HepG2 (cell line): Measurements from ENCODE around the gene PCBP1. TPM values are rescaled to one million over a fixed set of nuclear protein-coding genes. Genes with fewer than 3 reads are reported as not detected.

Source experiments
- ATAC-seq: fragments of 200-7000 bp; cut with Tn5 transposase; 3 replicates; pipeline ENCODE4 v1.9.1; 2020; ENCODE audit warnings: mild to moderate bottlenecking, moderate library complexity
- Bru-seq: library from RNA; stranded (reverse); fragments of 400-500 nt; gene quantifications from one replicate; lab custom pipeline; 2021; lab: Mats Ljungman, UMichigan
- BruChase-seq, 2 experiments: library from RNA; stranded (reverse); fragments of 400-500 nt; gene quantifications; one replicate each; lab custom pipeline; 2021; lab: Mats Ljungman, UMichigan
- BruUV-seq: library from RNA; stranded (reverse); fragments of 400-500 nt; replicated peaks from 2 replicates; lab custom pipeline; 2021; lab: Mats Ljungman, UMichigan
- CTCF ChIA-PET: fragments of 300-600 bp; formaldehyde crosslinking; extraction: SDS; loops from one replicate; lab custom pipeline; 2021; ENCODE audit warnings: low total read pairs, inconsistent platforms, low intra/inter-chr PET ratio; lab: Yijun Ruan, JAX
- POLR2A ChIA-PET: fragments of 350-600 bp; sonication (Branson Sonifier 250); formaldehyde crosslinking; loops from one replicate; lab custom pipeline; 2020; ENCODE audit warnings: antibody characterized with exemption, inconsistent platforms; lab: Yijun Ruan, JAX
- DNase-seq: peaks from one replicate; pipeline ENCODE4 v3.0.0-alpha.2; 2015; ENCODE audit warnings: low spot score
- FAIRE-seq: peaks from 3 replicates; lab custom pipeline; 2011; peaks lifted over from hg19 to GRCh38; lab: Jason Lieb, UNC
- H2AFZ ChIP-seq: one replicate; pipeline ENCODE4 v1.6.1; 2011; ENCODE audit warnings: low read length, inconsistent platforms
- H3K27ac ChIP-seq: fragments of 300-600 bp; 3 replicates; pipeline ENCODE4 v1.8.0; 2011; ENCODE audit warnings: mixed run types, mild to moderate bottlenecking, mixed read lengths, low read length, inconsistent platforms; ENCODE audit not compliant: insufficient read depth; ENCODE audit errors: extremely low read length
- H3K27me3 ChIP-seq, 2 experiments: fragments of 200-600 bp in 1 of 2; 2 replicates in 1 of 2; 3 replicates in 1 of 2; pipeline versions ENCODE4 v1.6.0 to v1.8.0; 2011; ENCODE audit warnings: low read length in 2 of 2, mild to moderate bottlenecking in 2 of 2, moderate library complexity in 2 of 2, inconsistent platforms in 1 of 2; ENCODE audit not compliant: insufficient read depth in 2 of 2, control insufficient read depth in 1 of 2
- H3K36me3 ChIP-seq, 2 experiments: fragments of 200-600 bp in 1 of 2; replicated peaks in 1 of 2; 2 replicates in 1 of 2; 3 replicates in 1 of 2; pipeline versions ENCODE4 v1.5.1 to v1.8.0; 2011; ENCODE audit warnings: low read length in 2 of 2, inconsistent platforms in 1 of 2; ENCODE audit not compliant: insufficient read depth in 2 of 2, control insufficient read depth in 1 of 2
- H3K4me1 ChIP-seq: 2 replicates; pipeline ENCODE4 v1.5.1; 2012; ENCODE audit warnings: low read length, inconsistent platforms; ENCODE audit not compliant: insufficient read depth
- H3K4me2 ChIP-seq: 2 replicates; pipeline ENCODE4 v1.6.0; 2011; ENCODE audit warnings: low read depth, low read length, inconsistent platforms
- H3K4me3 ChIP-seq, 3 experiments: fragments of 200-600 bp in 1 of 3; sonication (generic), shearing (Covaris generic) in 1 of 3; replicated peaks in 1 of 3; 2 replicates each; pipeline ENCODE4 v1.5.1; 2011 to 2016; ENCODE audit warnings: low read length in 3 of 3, inconsistent platforms in 2 of 3, low read depth in 2 of 3, mild to moderate bottlenecking in 2 of 3, control low read depth in 1 of 3, mixed read lengths in 1 of 3; ENCODE audit not compliant: insufficient read depth in 1 of 3
- H3K79me2 ChIP-seq: one replicate; pipeline ENCODE4 v1.6.1; 2011; ENCODE audit warnings: low read length, inconsistent platforms; ENCODE audit not compliant: insufficient read depth
- H3K9ac ChIP-seq: 2 replicates; pipeline ENCODE4 v1.6.0; 2011; ENCODE audit warnings: mild to moderate bottlenecking, low read depth, low read length, inconsistent platforms; ENCODE audit not compliant: insufficient read depth
- H3K9me3 ChIP-seq: 2 replicates; pipeline ENCODE4 v1.5.1; 2012; ENCODE audit warnings: mild to moderate bottlenecking, low read length
- H4K20me1 ChIP-seq: 2 replicates; pipeline ENCODE4 v1.6.0; 2011; ENCODE audit warnings: inconsistent platforms, mild to moderate bottlenecking, low read length, moderate library complexity; ENCODE audit not compliant: insufficient read depth
- BHLHE40 ChIP-seq: IDR thresholded peaks from 2 replicates; pipeline ENCODE4 v1.6.1; 2011; ENCODE audit warnings: low read length, improper control_type of control experiment
- EEA1 ChIP-seq: sonication (generic); formaldehyde crosslinking; IDR thresholded peaks from 2 replicates; pipeline ENCODE4 v1.5.1; 2020; ENCODE audit warnings: mild to moderate bottlenecking, missing genetic modification reagents, borderline replicate concordance
- FOXA1 ChIP-seq, 2 experiments: fragments of 450-650 bp in 1 of 2; sonication (generic) in 1 of 2; formaldehyde crosslinking in 1 of 2; IDR thresholded peaks; 2 replicates each; pipeline versions ENCODE4 v1.4.0 to v1.6.1; 2016 to 2020; ENCODE audit warnings: missing genetic modification reagents in 1 of 2
- KAT7 ChIP-seq: IDR thresholded peaks from 2 replicates; pipeline ENCODE4 v1.6.1; 2018; ENCODE audit warnings: borderline replicate concordance, missing compliant biosample characterization
- KAT8 ChIP-seq: IDR thresholded peaks from 2 replicates; pipeline ENCODE4 v1.6.1; 2016; ENCODE audit warnings: missing genetic modification reagents, missing compliant biosample characterization
- MEIS2 ChIP-seq: sonication (generic); formaldehyde crosslinking; IDR thresholded peaks from 2 replicates; pipeline ENCODE4 v1.9.0; 2021; ENCODE audit warnings: mild to moderate bottlenecking, missing genetic modification reagents
- MXI1 ChIP-seq: IDR thresholded peaks from 3 replicates; pipeline ENCODE4 v1.6.1; 2012; ENCODE audit warnings: low read depth, low read length, inconsistent platforms, borderline replicate concordance
- NAIF1 ChIP-seq: sonication (generic); formaldehyde crosslinking; IDR thresholded peaks from 2 replicates; pipeline ENCODE4 v1.5.0; 2020; ENCODE audit warnings: mild to moderate bottlenecking, missing genetic modification reagents, borderline replicate concordance
- SALL2 ChIP-seq: sonication (generic); formaldehyde crosslinking; IDR thresholded peaks from 2 replicates; pipeline ENCODE4 v1.8.1; 2023; ENCODE audit warnings: mild to moderate bottlenecking, missing genetic modification reagents, inconsistent platforms
- SMAD3 ChIP-seq: sonication (generic); formaldehyde crosslinking; IDR thresholded peaks from 2 replicates; pipeline ENCODE4 v1.4.0; 2020; ENCODE audit warnings: missing genetic modification reagents
- ZNF607 ChIP-seq: sonication (generic); formaldehyde crosslinking; IDR thresholded peaks from 2 replicates; pipeline ENCODE4 v1.5.1; 2020; ENCODE audit warnings: missing genetic modification reagents, mild to moderate bottlenecking, borderline replicate concordance
- ZNF619 ChIP-seq: sonication (generic); formaldehyde crosslinking; IDR thresholded peaks from 2 replicates; pipeline ENCODE4 v1.4.0; 2020; ENCODE audit warnings: mild to moderate bottlenecking, missing genetic modification reagents
- ZNF709 ChIP-seq: sonication (generic); formaldehyde crosslinking; IDR thresholded peaks from 2 replicates; pipeline ENCODE4 v1.5.0; 2020; ENCODE audit warnings: mild to moderate bottlenecking, missing genetic modification reagents
- WGBS: methylation state at CpG from one replicate; pipeline ENCODE4 v1.1.6; 2017; ENCODE audit warnings: low lambda C conversion rate; 5-methylcytosine and 5-hydroxymethylcytosine counted together
- in situ Hi-C: cut with HindIII; loops from 2 replicates; pipeline ENCODE4 v1.10.0; 2017; ENCODE audit warnings: low pct_unique_long_range_greater_than_20kb; ENCODE audit not compliant: extremely low pct_ligation_motif_present
- intact Hi-C: fragments of 100-400 bp; cut with micrococcal nuclease; formaldehyde crosslinking; loops from one replicate; pipeline ENCODE4 v1.10.0; 2022; ENCODE audit not compliant: unreplicated experiment
- long read RNA-seq, 2 experiments: library from RNA in 1 of 2; library from polyadenylated mRNA in 1 of 2; stranded (forward) in 1 of 2; unstranded in 1 of 2; transcript quantifications; one replicate each; pipeline ENCODE4 v2.0.0, GENCODE V29; 2019 to 2022
- polyA minus RNA-seq, 3 experiments: library from RNA; depleted of rRNA, polyadenylated mRNA; stranded (reverse); fragments of >200 nt; gene quantifications; 2 replicates each; pipeline ENCODE4 v1.2.3, GENCODE V29; 2011; ENCODE audit warnings: low replicate concordance in 1 of 3
- polyA plus RNA-seq, 8 experiments: library from polyadenylated mRNA; depleted of rRNA in 3 of 8; stranded (reverse) in 7 of 8; unstranded in 1 of 8; fragments of >200 nt; fragmentation: Illumina TruSeq in 4 of 8; extraction: Trizol in 4 of 8; gene quantifications; 2 replicates each; pipeline versions ENCODE4 v1.2.1 to v1.2.3, GENCODE V29; 2011 to 2016; ENCODE audit warnings: low read depth in 4 of 8, missing spikeins in 1 of 8, mixed read lengths in 1 of 8; ENCODE audit not compliant: insufficient read depth in 1 of 8
- total RNA-seq, 5 experiments: library from RNA; depleted of rRNA; stranded (reverse); fragments of >200 nt; fragmentation: Illumina TruSeq; extraction: Trizol; gene quantifications; 2 replicates each; pipeline ENCODE4 v1.2.3, GENCODE V29; 2016; ENCODE audit warnings: low read depth in 1 of 5
- TF ChIP-seq, protein P1 (sequence below): sonication (generic); formaldehyde crosslinking; IDR thresholded peaks from 2 replicates; pipeline ENCODE4 v1.4.0; 2020; ENCODE audit warnings: mild to moderate bottlenecking, missing genetic modification reagents, borderline replicate concordance

Gene PCBP1
- 32.0 and 104 TPM in 2 replicates for total RNA-seq (2016; rRNA removed; fragmentation: Illumina TruSeq; extraction: Trizol)
- 39.6 and 40.9 TPM in 2 replicates for total RNA-seq (2016; cell fraction: cytosol; rRNA removed; fragmentation: Illumina TruSeq; extraction: Trizol; ENCODE audit: low read depth)
- total RNA-seq (2016; cell fraction: insoluble cytoplasmic fraction; rRNA removed; fragmentation: Illumina TruSeq; extraction: Trizol), result 30.2 and 107 TPM in 2 replicates
- 84.5 and 86.5 TPM in 2 replicates for total RNA-seq (2016; cell fraction: membrane; rRNA removed; fragmentation: Illumina TruSeq; extraction: Trizol)
- total RNA-seq (2016; cell fraction: nucleus; rRNA removed; fragmentation: Illumina TruSeq; extraction: Trizol), result 54.5 and 55.6 TPM in 2 replicates
- polyA plus RNA-seq (2011; rRNA removed), result 137 and 144 TPM in 2 replicates
- polyA plus RNA-seq (2011; cell fraction: cytosol; rRNA removed), result 140 and 145 TPM in 2 replicates
- polyA plus RNA-seq (2011; cell fraction: nucleus; rRNA removed), result 80.5 and 83.2 TPM in 2 replicates
- polyA plus RNA-seq (2012), result 391 and 423 TPM in 2 replicates
- 248 and 249 TPM in 2 replicates for polyA plus RNA-seq (2016; cell fraction: cytosol; fragmentation: Illumina TruSeq; extraction: Trizol; ENCODE audit: low read depth)
- 461 and 517 TPM in 2 replicates for polyA plus RNA-seq (2016; cell fraction: insoluble cytoplasmic fraction; fragmentation: Illumina TruSeq; extraction: Trizol; ENCODE audit: low read depth)
- 274 and 290 TPM in 2 replicates for polyA plus RNA-seq (2016; cell fraction: membrane; fragmentation: Illumina TruSeq; extraction: Trizol; ENCODE audit: low read depth)
- polyA plus RNA-seq (2016; cell fraction: nucleus; fragmentation: Illumina TruSeq; extraction: Trizol; ENCODE audit: insufficient read depth, low read depth), result 271 and 294 TPM in 2 replicates
- 74.9 and 159 TPM in 2 replicates for polyA minus RNA-seq (2011; rRNA and poly(A)+ RNA removed; ENCODE audit: low replicate concordance)
- 114 and 126 TPM in 2 replicates for polyA minus RNA-seq (2011; cell fraction: cytosol; rRNA and poly(A)+ RNA removed)
- 41.5 and 41.8 TPM in 2 replicates for polyA minus RNA-seq (2011; cell fraction: nucleus; rRNA and poly(A)+ RNA removed)
- Bru-seq, nascent RNA, result percentile 99 among the genes with signal in this experiment
- BruChase-seq, experiment 1, labeled RNA remaining after a 6-hour chase, result percentile 100 among the genes with signal in this experiment
- BruChase-seq, experiment 2, labeled RNA remaining after a 2-hour chase, result percentile 100 among the genes with signal in this experiment
- long read RNA-seq, experiment 1, transcript PCBP1-201 (1 exons, 1,750 nt), result major isoform, 301 of 301 reads
- long read RNA-seq, experiment 1, partial matches to known transcripts, result 0 of 301 reads
- long read RNA-seq, experiment 1, other reads (novel, unspliced or antisense), result 0 of 301 reads
- long read RNA-seq, experiment 2, transcript PCBP1-201 (1 exons, 1,750 nt), result major isoform, 1,019 of 1,020 reads
- long read RNA-seq, experiment 2, partial matches to known transcripts, result 0 of 1,020 reads
- long read RNA-seq, experiment 2, other reads (novel, unspliced or antisense), result 1 of 1,020 reads

DNA sequence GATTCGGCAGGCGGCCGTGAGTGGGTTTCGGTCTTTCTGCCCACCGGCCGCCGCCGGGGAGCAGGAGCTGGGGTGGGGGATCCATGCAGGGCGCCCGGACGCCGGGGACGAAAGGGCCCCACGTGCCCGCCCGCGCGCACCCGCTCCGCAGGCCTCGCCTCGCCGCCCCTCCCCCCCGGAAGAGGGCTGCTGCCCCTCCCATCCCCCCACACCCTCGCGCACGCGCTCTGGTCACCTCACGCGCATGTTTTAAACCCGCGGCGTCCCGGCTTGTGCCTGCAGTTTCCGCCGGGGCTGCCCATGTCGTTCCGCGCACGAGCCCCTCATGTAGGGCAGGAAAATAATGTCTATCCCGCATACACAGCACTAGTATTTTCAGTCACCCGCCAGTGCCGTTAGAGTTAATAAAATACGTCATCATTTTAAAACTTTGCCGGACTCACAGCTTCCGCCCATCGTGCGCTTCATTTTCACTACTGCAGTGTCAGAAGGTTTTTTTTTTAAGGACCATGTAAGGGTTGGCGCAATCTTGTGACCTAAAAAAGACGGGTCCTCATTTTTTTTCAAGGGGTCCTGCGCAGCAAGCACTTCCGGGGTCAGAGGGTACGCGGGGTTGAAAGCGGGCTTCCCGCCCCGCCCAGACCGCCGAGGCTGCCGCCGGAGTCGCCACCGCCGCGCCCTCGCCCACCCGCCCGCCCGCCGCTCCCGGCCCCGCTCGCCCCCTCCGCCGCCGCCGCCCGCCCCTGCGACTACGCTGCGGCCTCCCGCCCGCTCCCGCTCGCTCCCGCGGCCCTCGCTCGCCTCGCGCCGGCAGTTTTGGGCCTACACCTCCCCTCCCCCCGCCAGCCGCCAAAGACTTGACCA, at the start of gene PCBP1:
Gene PCBP1, plus strand, starts transcription at position 640 of the 864 bp plus-strand sequence. CDS start 267 bp downstream, outside the sequence.
- peak within 1 kb of the TSS; percentile 92 for H3K4me2 ChIP-seq
- no peaks in the 10 kb centered on the region; the same call in 1 of the 2 replicates for H4K20me1 ChIP-seq
- H3K9ac ChIP-seq, result peak within 1 kb of the TSS; percentile 100
- H3K4me3 ChIP-seq, result peak within 1 kb of the TSS; percentile 93 to 95 (median 95)
- peaks cover 56% of the 10 kb centered on the region for H3K4me1 ChIP-seq
- DNase-seq (peak; percentile 94), FAIRE-seq (peak; percentile 39), ATAC-seq (peak; percentile 49)
- H3K27ac ChIP-seq, result peak within 1 kb of the TSS; percentile 99
- POLR2A ChIA-PET, result interaction anchor here (0.7 to 24.7 kb wide), 12 partner anchors 18 to 346 kb away, joined by 3 to 423 read pairs (median 10); partner anchors contain the start of genes C2orf42, MXD1, PCYOX1 and SNRPG
- no peaks in the 10 kb centered on the region; a peak in 1 of 5 replicates for H3K27me3 ChIP-seq
- peaks cover 6 to 16% of the 10 kb centered on the region in 2 experiments for H3K36me3 ChIP-seq
- no peaks in the 10 kb centered on the region for H3K9me3 ChIP-seq
- H2AFZ ChIP-seq, result peak within 1 kb of the TSS; percentile 60
- intact Hi-C loops, result loop anchor here (1.0 to 5.0 kb wide), 4 partner anchors 22 to 175 kb away; partner anchors contain the start of gene TIA1
- CTCF ChIA-PET, result interaction anchor here (1.4 kb wide), 1 partner anchor 55 kb away, joined by 3 read pairs; no protein-coding TSS in a partner anchor
- under 1% methylated on average over 57 of the region's 94 CpGs for WGBS
- in situ Hi-C loops, result loop anchor here (5.0 kb wide), 1 partner anchor 55 kb away; no protein-coding TSS in a partner anchor
- BruUV-seq, result no TSS peak
- H3K79me2 ChIP-seq, result peaks cover 41% of the 10 kb centered on the region
- TF ChIP-seq, protein P1, sequence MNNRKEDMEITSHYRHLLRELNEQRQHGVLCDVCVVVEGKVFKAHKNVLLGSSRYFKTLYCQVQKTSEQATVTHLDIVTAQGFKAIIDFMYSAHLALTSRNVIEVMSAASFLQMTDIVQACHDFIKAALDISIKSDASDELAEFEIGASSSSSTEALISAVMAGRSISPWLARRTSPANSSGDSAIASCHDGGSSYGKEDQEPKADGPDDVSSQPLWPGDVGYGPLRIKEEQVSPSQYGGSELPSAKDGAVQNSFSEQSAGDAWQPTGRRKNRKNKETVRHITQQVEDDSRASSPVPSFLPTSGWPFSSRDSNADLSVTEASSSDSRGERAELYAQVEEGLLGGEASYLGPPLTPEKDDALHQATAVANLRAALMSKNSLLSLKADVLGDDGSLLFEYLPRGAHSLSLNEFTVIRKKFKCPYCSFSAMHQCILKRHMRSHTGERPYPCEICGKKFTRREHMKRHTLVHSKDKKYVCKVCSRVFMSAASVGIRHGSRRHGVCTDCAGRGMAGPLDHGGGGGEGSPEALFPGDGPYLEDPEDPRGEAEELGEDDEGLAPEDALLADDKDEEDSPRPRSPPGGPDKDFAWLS (CRISPR knock-in tag), result no peak
- no peak for TF ChIP-seq SALL2
- TF ChIP-seq ZNF607 (CRISPR knock-in tag), result peak; percentile 58; the same call in 1 of the 2 replicates
- TF ChIP-seq KAT8, result peak; percentile 61
- no peak; the same call in 1 of the 2 replicates for TF ChIP-seq KAT7 (CRISPR knock-in tag)
- TF ChIP-seq SMAD3 (CRISPR knock-in tag), result 0 out of 2 replicates have a peak, but pooled peaks have one; percentile 14
- no peak for TF ChIP-seq ZNF709
- no peak for TF ChIP-seq FOXA1 (IDR thresholded peaks at IDR 0.05)
- TF ChIP-seq FOXA1 (CRISPR knock-in tag; IDR thresholded peaks at IDR 0.05), result no peak
- no peak for TF ChIP-seq EEA1
- TF ChIP-seq MEIS2 (CRISPR knock-in tag), result no peak
- TF ChIP-seq BHLHE40, result peak; percentile 80
- TF ChIP-seq ZNF619, result no peak
- TF ChIP-seq NAIF1 (CRISPR knock-in tag), result no peak; the same call in 1 of the 2 replicates
- peak; percentile 77; the same call in 2 of the 3 replicates for TF ChIP-seq MXI1
